ENCODE measurements around the gene MAPKBP1. TPM values are rescaled to one million over a fixed set of nuclear protein-coding genes. Genes with fewer than 3 reads are reported as not detected.

MAPKBP1 gene
- total RNA-seq, 2 experiments from 2014 or later = 14.5 to 17.4 TPM

DNA sequence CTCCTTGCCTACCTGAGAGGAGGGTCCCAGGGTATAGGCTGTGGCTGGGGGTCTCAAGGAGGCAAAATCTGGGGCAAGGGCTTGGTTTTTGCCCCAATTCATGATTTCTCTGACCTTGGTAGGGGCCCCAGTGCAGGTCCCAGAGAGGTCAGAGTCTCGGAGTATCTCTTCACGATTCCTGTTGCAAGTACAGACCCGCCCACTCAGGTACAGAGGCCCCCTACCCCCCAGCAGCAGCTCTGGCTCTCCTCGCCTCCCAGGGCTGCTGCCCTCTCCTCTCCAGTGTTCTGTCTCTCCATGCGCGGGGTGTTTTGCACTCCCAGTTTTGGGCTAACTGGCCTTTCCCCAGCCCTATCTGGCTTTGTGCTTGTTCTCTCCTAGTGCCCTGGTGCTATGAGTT, 48.2 kb downstream of the MAPKBP1 start:
- intact Hi-C loops (cut with micrococcal nuclease; ENCODE audit: unreplicated experiment) = no loop called here
- Histone ChIP-seq H3K79me2 (ENCODE audit: insufficient read depth, low read depth, low read length) (no peaks in the 10 kb centered on the region), H3K4me2 (ENCODE audit: low read length) (no peak overlapping the region), H2AFZ (ENCODE audit: low read length) (no peak overlapping the region), H3K9me2 (ENCODE audit: insufficient read depth, low read length) (no peaks in the 10 kb centered on the region), H4K20me1 (ENCODE audit: insufficient read depth, low read length) (no peaks in the 10 kb centered on the region), H3K36me3 (ENCODE audit: insufficient read depth, low read length) (no peaks in the 10 kb centered on the region), H3K4me1 (ENCODE audit: insufficient read depth, low read length, poor library complexity, severe bottlenecking) (peaks cover 4% of the 10 kb centered on the region), H3K27ac (ENCODE audit: low read depth, low read length, poor library complexity, severe bottlenecking) (no peak overlapping the region), H3K9me3 (ENCODE audit: low read length) (no peaks in the 10 kb centered on the region), H3K4me3 (ENCODE audit: low read depth, low read length, poor library complexity, severe bottlenecking) (no peak overlapping the region)
- no peak for TF ChIP-seq EZH2phosphoT487 (IDR thresholded peaks at IDR 0.05; ENCODE audit: borderline replicate concordance, low read depth, low read length)
- TF ChIP-seq, protein P1, sequence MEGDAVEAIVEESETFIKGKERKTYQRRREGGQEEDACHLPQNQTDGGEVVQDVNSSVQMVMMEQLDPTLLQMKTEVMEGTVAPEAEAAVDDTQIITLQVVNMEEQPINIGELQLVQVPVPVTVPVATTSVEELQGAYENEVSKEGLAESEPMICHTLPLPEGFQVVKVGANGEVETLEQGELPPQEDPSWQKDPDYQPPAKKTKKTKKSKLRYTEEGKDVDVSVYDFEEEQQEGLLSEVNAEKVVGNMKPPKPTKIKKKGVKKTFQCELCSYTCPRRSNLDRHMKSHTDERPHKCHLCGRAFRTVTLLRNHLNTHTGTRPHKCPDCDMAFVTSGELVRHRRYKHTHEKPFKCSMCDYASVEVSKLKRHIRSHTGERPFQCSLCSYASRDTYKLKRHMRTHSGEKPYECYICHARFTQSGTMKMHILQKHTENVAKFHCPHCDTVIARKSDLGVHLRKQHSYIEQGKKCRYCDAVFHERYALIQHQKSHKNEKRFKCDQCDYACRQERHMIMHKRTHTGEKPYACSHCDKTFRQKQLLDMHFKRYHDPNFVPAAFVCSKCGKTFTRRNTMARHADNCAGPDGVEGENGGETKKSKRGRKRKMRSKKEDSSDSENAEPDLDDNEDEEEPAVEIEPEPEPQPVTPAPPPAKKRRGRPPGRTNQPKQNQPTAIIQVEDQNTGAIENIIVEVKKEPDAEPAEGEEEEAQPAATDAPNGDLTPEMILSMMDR (conservative IDR thresholded peaks at IDR 0.05; ENCODE audit: low read length) = no peak
- CTCF ChIA-PET (ENCODE audit: unreplicated experiment) = interaction anchor here (0.6 kb wide), 1 partner anchor 1321 kb away, joined by 6 read pairs; no protein-coding TSS in a partner anchor
- no TSS peak for BruUV-seq (replicated peaks)
- POLR2A ChIA-PET = no interaction called here
- DNase-seq (ENCODE audit: low spot score) = no peak

DNA sequence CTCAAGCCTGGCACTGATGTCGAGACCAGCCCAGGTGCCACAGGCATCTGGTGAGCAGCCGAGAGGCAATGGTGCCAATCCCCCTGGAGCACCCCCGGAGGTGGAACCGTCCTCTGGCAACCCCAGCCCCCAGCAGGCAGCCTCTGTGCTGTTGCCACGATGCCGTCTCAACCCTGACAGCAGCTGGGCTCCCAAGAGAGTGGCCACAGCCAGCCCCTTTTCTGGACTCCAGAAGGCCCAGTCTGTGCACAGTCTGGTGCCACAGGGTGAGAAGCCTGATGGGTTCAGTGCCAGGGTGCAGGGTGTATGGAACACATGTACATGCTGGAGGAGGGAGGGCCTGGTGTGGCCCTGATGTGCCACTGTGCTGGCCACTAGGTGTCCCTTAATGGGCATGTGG, 48.7 kb downstream of the MAPKBP1 start:
- H3K79me2 ChIP-seq (ENCODE audit: insufficient read depth, low read depth, low read length) = no peaks in the 10 kb centered on the region
- no peaks in the 10 kb centered on the region for H3K9me3 ChIP-seq (ENCODE audit: low read length)
- no peaks in the 10 kb centered on the region for H3K9me2 ChIP-seq (ENCODE audit: insufficient read depth, low read length)
- H2AFZ ChIP-seq (ENCODE audit: low read length) = no peak overlapping the region
- H3K4me3 ChIP-seq (ENCODE audit: low read depth, low read length, poor library complexity, severe bottlenecking) = no peak overlapping the region
- ChIA-PET POLR2A (no interaction called here), CTCF (ENCODE audit: unreplicated experiment) (no interaction called here)
- peaks cover 6% of the 10 kb centered on the region for H3K4me1 ChIP-seq (ENCODE audit: insufficient read depth, low read length, poor library complexity, severe bottlenecking)
- H3K36me3 ChIP-seq (ENCODE audit: insufficient read depth, low read length) = no peaks in the 10 kb centered on the region
- DNase-seq (ENCODE audit: low spot score) = no peak
- H4K20me1 ChIP-seq (ENCODE audit: insufficient read depth, low read length) = no peaks in the 10 kb centered on the region
- TF ChIP-seq EZH2phosphoT487 (IDR thresholded peaks at IDR 0.05; ENCODE audit: borderline replicate concordance, low read depth, low read length) = no peak
- TF ChIP-seq, protein P1 (conservative IDR thresholded peaks at IDR 0.05; ENCODE audit: low read length) = no peak
- H3K4me2 ChIP-seq (ENCODE audit: low read length) = no peak overlapping the region
- intact Hi-C loops (cut with micrococcal nuclease; ENCODE audit: unreplicated experiment) = no loop called here
- no peak overlapping the region for H3K27ac ChIP-seq (ENCODE audit: low read depth, low read length, poor library complexity, severe bottlenecking)
- no TSS peak for BruUV-seq (replicated peaks)

DNA sequence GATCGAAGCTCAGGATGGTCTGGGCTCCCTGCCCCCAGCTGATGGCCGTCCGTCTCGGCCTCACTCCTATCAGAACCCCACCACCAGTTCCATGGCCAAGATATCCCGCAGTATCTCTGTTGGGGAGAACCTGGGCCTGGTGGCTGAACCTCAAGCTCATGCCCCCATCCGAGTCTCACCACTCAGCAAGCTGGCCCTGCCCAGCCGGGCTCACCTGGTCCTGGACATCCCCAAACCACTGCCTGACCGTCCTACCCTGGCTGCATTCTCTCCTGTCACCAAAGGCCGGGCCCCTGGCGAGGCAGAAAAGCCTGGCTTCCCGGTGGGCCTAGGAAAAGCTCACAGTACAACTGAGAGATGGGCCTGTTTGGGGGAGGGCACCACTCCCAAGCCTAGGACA, 49.2 kb downstream of the MAPKBP1 start:
- no peak for TF ChIP-seq EZH2phosphoT487 (IDR thresholded peaks at IDR 0.05; ENCODE audit: borderline replicate concordance, low read depth, low read length)
- TF ChIP-seq, protein P1 (conservative IDR thresholded peaks at IDR 0.05; ENCODE audit: low read length) = no peak
- no peak overlapping the region for H3K4me3 ChIP-seq (ENCODE audit: low read depth, low read length, poor library complexity, severe bottlenecking)
- no peaks in the 10 kb centered on the region for H3K79me2 ChIP-seq (ENCODE audit: insufficient read depth, low read depth, low read length)
- peaks cover 6% of the 10 kb centered on the region for H3K4me1 ChIP-seq (ENCODE audit: insufficient read depth, low read length, poor library complexity, severe bottlenecking)
- H3K9me3 ChIP-seq (ENCODE audit: low read length) = no peaks in the 10 kb centered on the region
- no TSS peak for BruUV-seq (replicated peaks)
- ChIA-PET CTCF (ENCODE audit: unreplicated experiment) (no interaction called here), POLR2A (no interaction called here)
- no peaks in the 10 kb centered on the region for H4K20me1 ChIP-seq (ENCODE audit: insufficient read depth, low read length)
- DNase-seq (ENCODE audit: low spot score) = no peak
- H3K4me2 ChIP-seq (ENCODE audit: low read length) = no peak overlapping the region
- H3K27ac ChIP-seq (ENCODE audit: low read depth, low read length, poor library complexity, severe bottlenecking) = no peak overlapping the region
- no peaks in the 10 kb centered on the region for H3K9me2 ChIP-seq (ENCODE audit: insufficient read depth, low read length)
- no peaks in the 10 kb centered on the region for H3K36me3 ChIP-seq (ENCODE audit: insufficient read depth, low read length)
- no peak overlapping the region for H2AFZ ChIP-seq (ENCODE audit: low read length)
- intact Hi-C loops (cut with micrococcal nuclease; ENCODE audit: unreplicated experiment) = no loop called here
